Measurements from ENCODE around the gene PCBP4.

DNA sequence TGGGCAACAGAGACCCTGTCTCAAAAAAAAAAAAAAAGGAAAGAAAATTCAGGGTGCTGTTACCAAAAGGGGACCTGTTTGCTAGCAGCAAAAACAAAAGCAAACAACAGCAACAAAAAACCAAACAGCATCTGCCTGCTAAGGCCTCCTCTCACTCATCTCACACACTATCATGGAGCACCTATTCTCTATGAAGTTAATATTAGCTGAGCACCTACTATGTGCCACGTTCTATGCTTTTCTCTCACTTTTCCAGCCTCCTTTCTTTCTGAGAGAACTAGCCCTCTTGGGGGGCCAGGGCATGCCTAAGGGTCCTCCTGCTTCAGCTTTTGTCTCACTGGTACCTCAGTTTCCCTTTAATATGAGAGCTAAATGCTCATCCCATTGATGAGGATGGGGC is 12.5 kb downstream of the PCBP4 start:
- TF ChIP-seq, protein P1, sequence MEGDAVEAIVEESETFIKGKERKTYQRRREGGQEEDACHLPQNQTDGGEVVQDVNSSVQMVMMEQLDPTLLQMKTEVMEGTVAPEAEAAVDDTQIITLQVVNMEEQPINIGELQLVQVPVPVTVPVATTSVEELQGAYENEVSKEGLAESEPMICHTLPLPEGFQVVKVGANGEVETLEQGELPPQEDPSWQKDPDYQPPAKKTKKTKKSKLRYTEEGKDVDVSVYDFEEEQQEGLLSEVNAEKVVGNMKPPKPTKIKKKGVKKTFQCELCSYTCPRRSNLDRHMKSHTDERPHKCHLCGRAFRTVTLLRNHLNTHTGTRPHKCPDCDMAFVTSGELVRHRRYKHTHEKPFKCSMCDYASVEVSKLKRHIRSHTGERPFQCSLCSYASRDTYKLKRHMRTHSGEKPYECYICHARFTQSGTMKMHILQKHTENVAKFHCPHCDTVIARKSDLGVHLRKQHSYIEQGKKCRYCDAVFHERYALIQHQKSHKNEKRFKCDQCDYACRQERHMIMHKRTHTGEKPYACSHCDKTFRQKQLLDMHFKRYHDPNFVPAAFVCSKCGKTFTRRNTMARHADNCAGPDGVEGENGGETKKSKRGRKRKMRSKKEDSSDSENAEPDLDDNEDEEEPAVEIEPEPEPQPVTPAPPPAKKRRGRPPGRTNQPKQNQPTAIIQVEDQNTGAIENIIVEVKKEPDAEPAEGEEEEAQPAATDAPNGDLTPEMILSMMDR (optimal IDR thresholded peaks at IDR 0.05 in 1 of 3, IDR thresholded peaks at IDR 0.05 in 1 of 3, conservative IDR thresholded peaks at IDR 0.05 in 1 of 3; ENCODE audit: extremely low read depth in 1 of 3, insufficient read depth in 2 of 3, low read length in 3 of 3): no peak
- TF ChIP-seq EZH2 (IDR thresholded peaks at IDR 0.05; ENCODE audit: low read length): no peak

All from keratinocyte (primary cell).